PFSK-1 (cell line): ENCODE results near the gene CPT1B.

Source experiments
- POLR2AphosphoS5 ChIP-seq: IDR thresholded peaks from 2 replicates; pipeline ENCODE4 v1.6.1; 2012; ENCODE audit warnings: low read depth, mild to moderate bottlenecking, control low read depth, low read length, moderate library complexity
- SIN3A ChIP-seq: IDR thresholded peaks from 2 replicates; pipeline ENCODE4 v1.6.1; 2012; ENCODE audit warnings: mild to moderate bottlenecking, low read length, moderate library complexity, borderline replicate concordance; ENCODE audit not compliant: insufficient read depth
- TAF1 ChIP-seq: IDR thresholded peaks from 2 replicates; pipeline ENCODE4 v1.6.1; 2012; ENCODE audit warnings: low read length, control low read depth, borderline replicate concordance; ENCODE audit not compliant: insufficient read depth
- TF ChIP-seq, protein P1 (sequence below), 2 experiments: IDR thresholded peaks; 2 replicates each; pipeline versions ENCODE4 v1.6.1 to v1.8.0; 2011 to 2012; ENCODE audit warnings: low read depth in 2 of 2, low read length in 2 of 2, control low read depth in 1 of 2, inconsistent platforms in 1 of 2, mild to moderate bottlenecking in 1 of 2, moderate library complexity in 1 of 2; ENCODE audit not compliant: insufficient read depth in 1 of 2

DNA sequence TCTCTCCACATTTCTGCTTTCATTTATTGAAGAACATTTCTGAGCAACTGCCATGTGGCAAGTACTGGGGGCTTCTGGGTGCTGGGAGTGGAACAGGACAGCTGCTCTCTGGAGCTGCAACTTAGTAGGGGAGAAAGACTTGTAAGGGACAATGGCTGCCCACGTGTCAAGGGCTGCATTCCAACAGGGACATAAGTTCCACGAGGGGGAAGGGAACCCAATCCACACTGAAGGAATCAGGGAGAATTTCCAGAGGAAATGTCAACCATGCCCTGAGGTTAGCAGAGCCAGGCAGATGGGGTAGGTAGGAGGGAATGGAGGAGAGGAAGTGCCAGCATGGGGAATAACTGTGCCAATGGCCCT is 24.1 kb upstream of the CPT1B start:
- no peak for TF ChIP-seq POLR2AphosphoS5
- no peak for TF ChIP-seq SIN3A
- no peak for TF ChIP-seq TAF1
- TF ChIP-seq, protein P1, sequence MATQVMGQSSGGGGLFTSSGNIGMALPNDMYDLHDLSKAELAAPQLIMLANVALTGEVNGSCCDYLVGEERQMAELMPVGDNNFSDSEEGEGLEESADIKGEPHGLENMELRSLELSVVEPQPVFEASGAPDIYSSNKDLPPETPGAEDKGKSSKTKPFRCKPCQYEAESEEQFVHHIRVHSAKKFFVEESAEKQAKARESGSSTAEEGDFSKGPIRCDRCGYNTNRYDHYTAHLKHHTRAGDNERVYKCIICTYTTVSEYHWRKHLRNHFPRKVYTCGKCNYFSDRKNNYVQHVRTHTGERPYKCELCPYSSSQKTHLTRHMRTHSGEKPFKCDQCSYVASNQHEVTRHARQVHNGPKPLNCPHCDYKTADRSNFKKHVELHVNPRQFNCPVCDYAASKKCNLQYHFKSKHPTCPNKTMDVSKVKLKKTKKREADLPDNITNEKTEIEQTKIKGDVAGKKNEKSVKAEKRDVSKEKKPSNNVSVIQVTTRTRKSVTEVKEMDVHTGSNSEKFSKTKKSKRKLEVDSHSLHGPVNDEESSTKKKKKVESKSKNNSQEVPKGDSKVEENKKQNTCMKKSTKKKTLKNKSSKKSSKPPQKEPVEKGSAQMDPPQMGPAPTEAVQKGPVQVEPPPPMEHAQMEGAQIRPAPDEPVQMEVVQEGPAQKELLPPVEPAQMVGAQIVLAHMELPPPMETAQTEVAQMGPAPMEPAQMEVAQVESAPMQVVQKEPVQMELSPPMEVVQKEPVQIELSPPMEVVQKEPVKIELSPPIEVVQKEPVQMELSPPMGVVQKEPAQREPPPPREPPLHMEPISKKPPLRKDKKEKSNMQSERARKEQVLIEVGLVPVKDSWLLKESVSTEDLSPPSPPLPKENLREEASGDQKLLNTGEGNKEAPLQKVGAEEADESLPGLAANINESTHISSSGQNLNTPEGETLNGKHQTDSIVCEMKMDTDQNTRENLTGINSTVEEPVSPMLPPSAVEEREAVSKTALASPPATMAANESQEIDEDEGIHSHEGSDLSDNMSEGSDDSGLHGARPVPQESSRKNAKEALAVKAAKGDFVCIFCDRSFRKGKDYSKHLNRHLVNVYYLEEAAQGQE (IDR thresholded peaks at IDR 0.05; ENCODE audit: insufficient read depth in 1 of 2, low read depth in 2 of 2, low read length in 2 of 2) = no peak
